Measurements from ENCODE around the gene SDK2.

SDK2 gene

GRCh38 chr17:73617501-73617900 is 26.7 kb downstream of the SDK2 start:
- Mint-ChIP-seq H3K27me3 (peaks cover 38% of the 10 kb centered on the region), H3K4me3 (no peak overlapping the region), H3K4me1 (peaks cover 3% of the 10 kb centered on the region), H3K27ac (no peak overlapping the region), H3K36me3 (peaks cover 3% of the 10 kb centered on the region), H3K9me3 (peaks cover 11% of the 10 kb centered on the region)
- DNase-seq: no peak
- CTCF ChIA-PET: no interaction called here

- no peak overlapping the region for H3K4me3 Mint-ChIP-seq
- no peak overlapping the region for H3K27ac Mint-ChIP-seq
- peaks cover 3% of the 10 kb centered on the region for H3K4me1 Mint-ChIP-seq
- DNase-seq: no peak
- peaks cover 11% of the 10 kb centered on the region for H3K9me3 Mint-ChIP-seq
- CTCF ChIA-PET: interaction anchor here (0.6 kb wide), 1 partner anchor 1217 kb away, joined by 3 read pairs; no protein-coding TSS in a partner anchor
- peaks cover 32% of the 10 kb centered on the region for H3K27me3 Mint-ChIP-seq
- peaks cover 3% of the 10 kb centered on the region for H3K36me3 Mint-ChIP-seq
Observed at GRCh38 chr17:73616873-73617404, 27.3 kb downstream of the SDK2 start.

GRCh38 chr17:73616120-73616872 is 27.9 kb downstream of the SDK2 start:
- no peak for DNase-seq
- Mint-ChIP-seq H3K27me3 (peaks cover 31% of the 10 kb centered on the region), H3K9me3 (peaks cover 11% of the 10 kb centered on the region), H3K4me3 (no peak overlapping the region), H3K36me3 (peaks cover 3% of the 10 kb centered on the region), H3K27ac (no peak overlapping the region), H3K4me1 (peaks cover 3% of the 10 kb centered on the region)
- CTCF ChIA-PET: interaction anchor here (0.6 kb wide), 1 partner anchor 1217 kb away, joined by 3 read pairs; no protein-coding TSS in a partner anchor

GRCh38 chr17:73614256-73614655 is 30.0 kb downstream of the SDK2 start:
- Mint-ChIP-seq H3K4me1 (peaks cover 3% of the 10 kb centered on the region), H3K9me3 (peaks cover 7% of the 10 kb centered on the region), H3K4me3 (no peak overlapping the region), H3K27ac (no peak overlapping the region), H3K27me3 (peaks cover 19% of the 10 kb centered on the region), H3K36me3 (peaks cover 2% of the 10 kb centered on the region)
- DNase-seq: no peak
- CTCF ChIA-PET: no interaction called here

- Mint-ChIP-seq H3K36me3 (no peaks in the 10 kb centered on the region), H3K27me3 (peaks cover 17% of the 10 kb centered on the region), H3K27ac (no peak overlapping the region), H3K4me3 (no peak overlapping the region), H3K4me1 (peaks cover 3% of the 10 kb centered on the region), H3K9me3 (peaks cover 3% of the 10 kb centered on the region)
- CTCF ChIA-PET: no interaction called here
- no peak for DNase-seq
Observed at GRCh38 chr17:73613271-73614233, 30.7 kb downstream of the SDK2 start.

- Mint-ChIP-seq H3K36me3 (no peaks in the 10 kb centered on the region), H3K9me3 (no peaks in the 10 kb centered on the region), H3K4me1 (peaks cover 3% of the 10 kb centered on the region), H3K4me3 (no peak overlapping the region), H3K27ac (no peak overlapping the region), H3K27me3 (peaks cover 18% of the 10 kb centered on the region)
- CTCF ChIA-PET: no interaction called here
- no peak for DNase-seq
Observed at GRCh38 chr17:73612031-73612472, 32.2 kb downstream of the SDK2 start.

- Mint-ChIP-seq H3K27me3 (peaks cover 15% of the 10 kb centered on the region), H3K36me3 (no peaks in the 10 kb centered on the region), H3K27ac (no peak overlapping the region), H3K9me3 (no peaks in the 10 kb centered on the region), H3K4me3 (no peak overlapping the region), H3K4me1 (peaks cover 3% of the 10 kb centered on the region)
- CTCF ChIA-PET: interaction anchor here (0.6 kb wide), 1 partner anchor 10 kb away, joined by 3 read pairs; no protein-coding TSS in a partner anchor
- no peak for DNase-seq
Observed at GRCh38 chr17:73611630-73612029, 32.6 kb downstream of the SDK2 start.

- no peaks in the 10 kb centered on the region for H3K36me3 Mint-ChIP-seq
- no peaks in the 10 kb centered on the region for H3K9me3 Mint-ChIP-seq
- H3K4me1 Mint-ChIP-seq: peaks cover 3% of the 10 kb centered on the region
- no peak for DNase-seq
- peaks cover 13% of the 10 kb centered on the region for H3K27me3 Mint-ChIP-seq
- H3K4me3 Mint-ChIP-seq: no peak overlapping the region
- no peak overlapping the region for H3K27ac Mint-ChIP-seq
- CTCF ChIA-PET: no interaction called here
Observed at GRCh38 chr17:73610331-73610911, 33.8 kb downstream of the SDK2 start.

- Mint-ChIP-seq H3K4me3 (no peak overlapping the region), H3K27ac (no peak overlapping the region), H3K9me3 (no peaks in the 10 kb centered on the region), H3K4me1 (peaks cover 3% of the 10 kb centered on the region), H3K36me3 (peaks cover 3% of the 10 kb centered on the region), H3K27me3 (peaks cover 19% of the 10 kb centered on the region)
- DNase-seq: no peak
- CTCF ChIA-PET: no interaction called here
Observed at GRCh38 chr17:73609758-73610157, 34.5 kb downstream of the SDK2 start.

- peaks cover 7% of the 10 kb centered on the region for H3K36me3 Mint-ChIP-seq
- CTCF ChIA-PET: no interaction called here
Observed at GRCh38 chr17:73609060-73609459, 35.2 kb downstream of the SDK2 start.

GRCh38 chr17:73605444-73605843 is 38.8 kb downstream of the SDK2 start:
- Mint-ChIP-seq H3K36me3 (peaks cover 14% of the 10 kb centered on the region), H3K27me3 (peaks cover 27% of the 10 kb centered on the region), H3K9me3 (no peaks in the 10 kb centered on the region), H3K27ac (no peak overlapping the region), H3K4me1 (no peaks in the 10 kb centered on the region), H3K4me3 (no peak overlapping the region)
- CTCF ChIA-PET: no interaction called here
- no peak for DNase-seq

More at GRCh38 chr17:73609060-73609459, 35.2 kb downstream of the SDK2 start:
- no peaks in the 10 kb centered on the region for H3K9me3 Mint-ChIP-seq
- H3K4me1 Mint-ChIP-seq: peaks cover under 1% of the 10 kb centered on the region
- no peak overlapping the region for H3K4me3 Mint-ChIP-seq
- H3K27me3 Mint-ChIP-seq: peaks cover 23% of the 10 kb centered on the region
- no peak overlapping the region for H3K27ac Mint-ChIP-seq
- DNase-seq: no peak

GRCh38 chr17:73604476-73604875 is 39.8 kb downstream of the SDK2 start:
- Mint-ChIP-seq H3K4me3 (no peak overlapping the region), H3K27ac (no peak overlapping the region), H3K9me3 (no peaks in the 10 kb centered on the region), H3K27me3 (peaks cover 27% of the 10 kb centered on the region), H3K4me1 (no peaks in the 10 kb centered on the region), H3K36me3 (peaks cover 14% of the 10 kb centered on the region)
- no peak for DNase-seq
- CTCF ChIA-PET: no interaction called here

- Mint-ChIP-seq H3K9me3 (no peaks in the 10 kb centered on the region), H3K4me3 (no peak overlapping the region), H3K27ac (no peak overlapping the region), H3K36me3 (peaks cover 14% of the 10 kb centered on the region), H3K4me1 (no peaks in the 10 kb centered on the region), H3K27me3 (peaks cover 27% of the 10 kb centered on the region)
- CTCF ChIA-PET: no interaction called here
- no peak for DNase-seq
Observed at GRCh38 chr17:73603971-73604370, 40.3 kb downstream of the SDK2 start.

Data from activated naive CD4-positive, alpha-beta T cell treated with anti-CD3 and anti-CD28 coated beads, Interleukin-2, amount 10 ng/mL, durations not matched to agents 7 days and 5 days (primary cell).